HepG2 (cell line): ENCODE measurements around the gene SUSD2. TPM values are rescaled to one million over a fixed set of nuclear protein-coding genes. Genes with fewer than 3 reads are reported as not detected.

Experiments used
- IKZF4 ChIP-seq: sonication (generic); formaldehyde crosslinking; IDR thresholded peaks from 2 replicates; pipeline ENCODE4 v1.5.1; 2020; ENCODE audit warnings: borderline replicate concordance, mild to moderate bottlenecking, low read depth, missing genetic modification reagents; ENCODE audit errors: not compliant biosample characterization
- JUN ChIP-seq: sonication (generic); formaldehyde crosslinking; IDR thresholded peaks from 2 replicates; pipeline ENCODE4 v1.4.0; 2020; ENCODE audit warnings: mild to moderate bottlenecking, missing genetic modification reagents
- MED13 ChIP-seq: sonication (generic); formaldehyde crosslinking; IDR thresholded peaks from 2 replicates; pipeline ENCODE4 v1.5.0; 2020; ENCODE audit warnings: missing genetic modification reagents
- NFYC ChIP-seq: IDR thresholded peaks from 2 replicates; pipeline ENCODE4 v1.6.1; 2016; ENCODE audit warnings: missing genetic modification reagents, missing compliant biosample characterization
- NR2F2 ChIP-seq: IDR thresholded peaks from 2 replicates; pipeline ENCODE4 v1.6.1; 2012; ENCODE audit warnings: low read depth, inconsistent platforms, borderline replicate concordance
- PCBP2 ChIP-seq: fragments of 200-400 bp; formaldehyde crosslinking; optimal IDR thresholded peaks from 2 replicates; pipeline ENCODE3; 2018; ENCODE audit warnings: low read length, low read depth; ENCODE audit not compliant: poor library complexity, severe bottlenecking
- POGK ChIP-seq: sonication (generic); formaldehyde crosslinking; conservative IDR thresholded peaks from 2 replicates; pipeline ENCODE4 v1.8.0; 2022; ENCODE audit warnings: mild to moderate bottlenecking, moderate library complexity, missing genetic modification reagents
- PRPF4 ChIP-seq: fragments of 200-400 bp; formaldehyde crosslinking; IDR thresholded peaks from 2 replicates; pipeline ENCODE4 v1.6.1; 2016; ENCODE audit warnings: low read length, low read depth; ENCODE audit not compliant: poor library complexity, severe bottlenecking
- SATB2 ChIP-seq: sonication (generic); formaldehyde crosslinking; IDR thresholded peaks from 2 replicates; pipeline ENCODE4 v1.5.0; 2020; ENCODE audit warnings: missing genetic modification reagents
- SP5 ChIP-seq: IDR thresholded peaks from 2 replicates; pipeline ENCODE4 v1.6.1; 2016; ENCODE audit warnings: low read depth, borderline replicate concordance
- SRSF9 ChIP-seq: fragments of 200-400 bp; formaldehyde crosslinking; IDR thresholded peaks from 2 replicates; pipeline ENCODE4 v1.6.1; 2018; ENCODE audit warnings: borderline replicate concordance, mild to moderate bottlenecking, low read depth, low read length; ENCODE audit not compliant: insufficient read depth, poor library complexity, severe bottlenecking
- TAF1 ChIP-seq: sonication (generic); formaldehyde crosslinking; IDR thresholded peaks from 2 replicates; pipeline ENCODE4 v1.4.0; 2020; ENCODE audit warnings: missing genetic modification reagents
- TGIF2 ChIP-seq: IDR thresholded peaks from 2 replicates; pipeline ENCODE4 v1.6.1; 2016; ENCODE audit warnings: control low read depth, missing compliant biosample characterization
- ZBTB46 ChIP-seq: sonication (generic); formaldehyde crosslinking; IDR thresholded peaks from 2 replicates; pipeline ENCODE4 v1.4.0; 2020; ENCODE audit warnings: mild to moderate bottlenecking, missing genetic modification reagents, borderline replicate concordance
- ZFP37 ChIP-seq: sonication (generic); formaldehyde crosslinking; IDR thresholded peaks from 2 replicates; pipeline ENCODE4 v1.4.0; 2020; ENCODE audit warnings: missing genetic modification reagents, borderline replicate concordance
- ZFY ChIP-seq: sonication (generic); formaldehyde crosslinking; IDR thresholded peaks from 2 replicates; pipeline ENCODE4 v1.4.0; 2020; ENCODE audit warnings: missing genetic modification reagents
- ZMAT3 ChIP-seq: sonication (generic); formaldehyde crosslinking; conservative IDR thresholded peaks from 2 replicates; pipeline ENCODE4 v1.7.0; 2021; ENCODE audit warnings: missing genetic modification reagents
- ZNF576 ChIP-seq: sonication (generic); formaldehyde crosslinking; IDR thresholded peaks from 2 replicates; pipeline ENCODE4 v1.4.0; 2020; ENCODE audit warnings: mild to moderate bottlenecking, missing genetic modification reagents
- ZNF609 ChIP-seq: sonication (generic); formaldehyde crosslinking; IDR thresholded peaks from 2 replicates; pipeline ENCODE4 v1.4.0; 2020; ENCODE audit warnings: mild to moderate bottlenecking, missing genetic modification reagents, borderline replicate concordance
- ZNF841 ChIP-seq: sonication (generic); formaldehyde crosslinking; IDR thresholded peaks from 2 replicates; pipeline ENCODE4 v1.8.1; 2023; ENCODE audit warnings: missing genetic modification reagents, borderline replicate concordance
- ZSCAN21 ChIP-seq: sonication (generic); formaldehyde crosslinking; IDR thresholded peaks from 2 replicates; pipeline ENCODE4 v1.8.0; 2022; ENCODE audit warnings: mild to moderate bottlenecking, missing genetic modification reagents, moderate library complexity, borderline replicate concordance
- polyA plus RNA-seq, 8 experiments: library from polyadenylated mRNA; depleted of rRNA in 3 of 8; stranded (reverse) in 7 of 8; unstranded in 1 of 8; fragments of >200 nt; fragmentation: Illumina TruSeq in 4 of 8; extraction: Trizol in 4 of 8; gene quantifications; 2 replicates each; pipeline versions ENCODE4 v1.2.1 to v1.2.3, GENCODE V29; 2011 to 2016; ENCODE audit warnings: low read depth in 4 of 8, missing spikeins in 1 of 8, mixed read lengths in 1 of 8; ENCODE audit not compliant: insufficient read depth in 1 of 8
- total RNA-seq, 5 experiments: library from RNA; depleted of rRNA; stranded (reverse); fragments of >200 nt; fragmentation: Illumina TruSeq; extraction: Trizol; gene quantifications; 2 replicates each; pipeline ENCODE4 v1.2.3, GENCODE V29; 2016; ENCODE audit warnings: low read depth in 1 of 5

SUSD2 gene
- total and polyA plus RNA-seq, 2 of the 13 experiments (the other 11 are each of a cell fraction or from before 2014, with no cell fraction given) = 2.1 to 11.0 TPM

- TF ChIP-seq ZNF609 (no peak), SATB2 (0 out of 2 replicates have a peak, but pooled peaks have one; percentile 38), ZNF841 (CRISPR knock-in tag) (no peak), PCBP2 (no peak), ZFP37 (no peak), SP5 (0 out of 2 replicates have a peak, but pooled peaks have one; percentile 22), ZSCAN21 (CRISPR knock-in tag) (no peak), MED13 (0 out of 2 replicates have a peak, but pooled peaks have one; percentile 21), TGIF2 (CRISPR knock-in tag) (no peak; the same call in 1 of the 2 replicates), NFYC (CRISPR knock-in tag) (no peak), TAF1 (CRISPR knock-in tag) (no peak), SRSF9 (no peak), ZBTB46 (CRISPR knock-in tag) (no peak), POGK (CRISPR knock-in tag) (0 out of 2 replicates have a peak, but pooled peaks have one; percentile 27), JUN (CRISPR knock-in tag) (peak; percentile 72), IKZF4 (no peak), ZNF576 (CRISPR knock-in tag) (no peak), NR2F2 (no peak), ZFY (CRISPR knock-in tag) (no peak), ZMAT3 (0 out of 2 replicates have a peak, but pooled peaks have one; percentile 35), PRPF4 (no peak)
Observed at GRCh38 chr22:24208012-24208749, 26.9 kb downstream of the SUSD2 start (continued).
